HL-60 (cell line): Measurements from ENCODE around the gene SCAMP3.

Experiments used
- POLR2AphosphoS5 ChIP-seq: IDR thresholded peaks from 2 replicates; pipeline ENCODE4 v1.6.1; 2012; ENCODE audit warnings: low read depth
- SPI1 ChIP-seq: IDR thresholded peaks from 2 replicates; pipeline ENCODE4 v1.6.1; 2012; ENCODE audit warnings: low read depth, mild to moderate bottlenecking, borderline replicate concordance
- TF ChIP-seq, protein P1 (sequence below): IDR thresholded peaks from one replicate; pipeline ENCODE4 v1.5.1; 2011; ENCODE audit warnings: low read length, control low read depth, inconsistent platforms; ENCODE audit not compliant: insufficient read depth

- TF ChIP-seq, protein P1, sequence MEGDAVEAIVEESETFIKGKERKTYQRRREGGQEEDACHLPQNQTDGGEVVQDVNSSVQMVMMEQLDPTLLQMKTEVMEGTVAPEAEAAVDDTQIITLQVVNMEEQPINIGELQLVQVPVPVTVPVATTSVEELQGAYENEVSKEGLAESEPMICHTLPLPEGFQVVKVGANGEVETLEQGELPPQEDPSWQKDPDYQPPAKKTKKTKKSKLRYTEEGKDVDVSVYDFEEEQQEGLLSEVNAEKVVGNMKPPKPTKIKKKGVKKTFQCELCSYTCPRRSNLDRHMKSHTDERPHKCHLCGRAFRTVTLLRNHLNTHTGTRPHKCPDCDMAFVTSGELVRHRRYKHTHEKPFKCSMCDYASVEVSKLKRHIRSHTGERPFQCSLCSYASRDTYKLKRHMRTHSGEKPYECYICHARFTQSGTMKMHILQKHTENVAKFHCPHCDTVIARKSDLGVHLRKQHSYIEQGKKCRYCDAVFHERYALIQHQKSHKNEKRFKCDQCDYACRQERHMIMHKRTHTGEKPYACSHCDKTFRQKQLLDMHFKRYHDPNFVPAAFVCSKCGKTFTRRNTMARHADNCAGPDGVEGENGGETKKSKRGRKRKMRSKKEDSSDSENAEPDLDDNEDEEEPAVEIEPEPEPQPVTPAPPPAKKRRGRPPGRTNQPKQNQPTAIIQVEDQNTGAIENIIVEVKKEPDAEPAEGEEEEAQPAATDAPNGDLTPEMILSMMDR, result no peak
- no peak for TF ChIP-seq POLR2AphosphoS5
- no peak for TF ChIP-seq SPI1
Observed at GRCh38 chr1:155223047-155223446, 39.1 kb downstream of the SCAMP3 start.
